Lower lobe of right lung (tissue), 2 donors: Measurements from ENCODE around the gene AOAH. TPM values are rescaled to one million over a fixed set of nuclear protein-coding genes. Genes with fewer than 3 reads are reported as not detected.

ENCODE experiments used
- ATAC-seq, 2 donors: fragments of 200-7000 bp; cut with Tn5 transposase; one replicate each; pipeline ENCODE4 v1.9.1; 2020 to 2022; ENCODE audit warnings: mild to moderate bottlenecking in 2 of 2, moderate library complexity in 2 of 2
- DNase-seq: peaks from one replicate; pipeline ENCODE4 v3.0.0-alpha.2; 2020
- H3K27ac ChIP-seq: fragments of 200-600 bp; one replicate; pipeline ENCODE4 v1.8.0; 2022
- H3K27me3 ChIP-seq: fragments of 200-600 bp; one replicate; pipeline ENCODE4 v1.8.0; 2022; ENCODE audit warnings: low read depth
- H3K36me3 ChIP-seq: fragments of 200-600 bp; one replicate; pipeline ENCODE4 v1.8.0; 2022; ENCODE audit warnings: mild to moderate bottlenecking
- H3K4me1 ChIP-seq: fragments of 200-600 bp; one replicate; pipeline ENCODE4 v1.8.0; 2022
- H3K4me3 ChIP-seq: fragments of 200-600 bp; one replicate; pipeline ENCODE4 v1.8.0; 2022; ENCODE audit warnings: mild to moderate bottlenecking
- H3K9me3 ChIP-seq: fragments of 200-600 bp; one replicate; pipeline ENCODE4 v1.8.0; 2022
- CTCF ChIP-seq: fragments of 200-600 bp; IDR thresholded peaks from one replicate; pipeline ENCODE4 v1.8.0; 2022; ENCODE audit warnings: antibody characterized with exemption, mild to moderate bottlenecking
- intact Hi-C: fragments of 100-400 bp; cut with DNase I; formaldehyde crosslinking; loops from one replicate; pipeline ENCODE4 v1.11.0; 2022
- total RNA-seq: library from RNA; stranded (reverse); fragmentation: NEBNext Ultra II Directional; extraction: Animal tissue kit (Norgen Biotek cat#: 25700); gene quantifications from one replicate; pipeline ENCODE4 v1.2.1, GENCODE V29; 2021
- donor health status: DM: no; HTN: yes; CAD: no; lungs with severe emphysema.

Gene AOAH
- total RNA-seq, 1 donor from 2014 or later, result 29.2 TPM

GRCh38 chr7:36638140-36638539, 86.2 kb downstream of the AOAH start:
- DNase-seq (no peak), ATAC-seq (no peak)
- Histone ChIP-seq H3K4me3 (no peak overlapping the region), H3K4me1 (no peaks in the 10 kb centered on the region), H3K9me3 (no peaks in the 10 kb centered on the region), H3K27ac (no peak overlapping the region), H3K36me3 (no peaks in the 10 kb centered on the region), H3K27me3 (no peaks in the 10 kb centered on the region)
- TF ChIP-seq CTCF, result no peak
- intact Hi-C loops, result no loop called here

DNA sequence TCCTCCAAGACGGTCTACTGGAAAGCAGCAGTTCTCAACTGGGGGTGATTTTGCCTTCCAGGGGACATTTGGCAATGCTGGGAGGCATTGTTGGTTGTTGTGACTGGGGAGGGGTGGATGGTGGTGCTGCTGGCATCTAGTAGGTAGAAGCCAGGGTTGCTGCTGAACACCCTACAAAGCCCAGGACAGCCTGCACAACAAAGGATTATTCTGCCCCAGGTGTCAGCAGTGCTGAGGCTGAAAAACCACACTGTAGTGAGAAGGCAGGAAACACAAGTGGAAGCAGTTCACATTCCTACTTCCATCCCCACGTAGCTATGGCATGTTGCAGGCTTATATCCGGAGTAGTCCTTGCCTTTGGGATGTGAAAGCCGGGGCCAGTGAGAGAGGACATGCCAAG, 86.9 kb downstream of the AOAH start:
- intact Hi-C loops, result no loop called here
- ATAC-seq (no peak), DNase-seq (no peak)
- H3K27me3 ChIP-seq, result no peaks in the 10 kb centered on the region
- no peaks in the 10 kb centered on the region for H3K4me1 ChIP-seq
- no peaks in the 10 kb centered on the region for H3K9me3 ChIP-seq
- no peak overlapping the region for H3K27ac ChIP-seq
- H3K4me3 ChIP-seq, result no peak overlapping the region
- H3K36me3 ChIP-seq, result no peaks in the 10 kb centered on the region
- TF ChIP-seq CTCF, result no peak

DNA sequence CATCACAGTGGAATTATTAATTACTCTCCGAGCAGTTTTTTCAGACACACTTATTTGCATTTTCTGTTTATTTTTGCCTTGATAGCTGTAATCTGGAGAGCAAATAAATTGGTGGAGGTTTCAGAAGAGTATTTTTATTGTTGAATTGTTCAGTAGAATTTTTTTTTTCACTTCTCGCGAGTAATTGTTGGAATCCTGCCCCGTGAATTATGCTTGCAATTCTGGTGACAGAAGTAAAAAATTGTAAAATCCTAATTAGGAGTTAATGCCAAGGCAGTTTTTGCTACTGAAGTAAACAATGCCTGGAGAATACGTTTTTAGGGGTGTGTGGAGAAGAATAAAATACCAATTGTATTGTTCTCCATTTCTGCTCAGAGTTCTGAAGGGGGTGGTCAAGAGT, 88.2 kb downstream of the AOAH start:
- Histone ChIP-seq H3K27me3 (no peaks in the 10 kb centered on the region), H3K27ac (no peak overlapping the region), H3K36me3 (no peaks in the 10 kb centered on the region), H3K9me3 (no peaks in the 10 kb centered on the region), H3K4me1 (no peaks in the 10 kb centered on the region), H3K4me3 (no peak overlapping the region)
- TF ChIP-seq CTCF, result no peak
- DNase-seq (no peak), ATAC-seq (no peak)
- intact Hi-C loops, result no loop called here

DNA sequence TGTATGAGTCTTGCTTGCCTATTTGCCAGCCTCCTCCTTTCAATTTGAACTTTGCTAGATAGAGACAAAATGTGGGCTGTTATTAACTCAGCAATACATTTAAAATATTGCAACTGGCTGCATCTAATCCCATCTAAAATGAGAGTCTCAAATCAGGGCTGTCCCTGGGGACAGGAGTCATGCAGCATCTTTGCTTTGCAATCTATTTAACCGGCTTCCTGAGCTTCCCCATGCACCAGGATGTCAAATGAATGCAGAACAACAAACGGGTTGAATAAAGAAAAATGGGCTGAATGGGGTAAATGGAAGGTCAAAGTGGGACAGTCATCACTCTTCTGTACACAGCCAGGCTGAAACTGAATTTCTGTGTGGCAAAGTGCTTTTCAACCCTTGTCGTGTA, 89.2 kb downstream of the AOAH start:
- no peak for TF ChIP-seq CTCF
- intact Hi-C loops, result no loop called here
- Histone ChIP-seq H3K4me3 (no peak overlapping the region), H3K9me3 (no peaks in the 10 kb centered on the region), H3K4me1 (no peaks in the 10 kb centered on the region), H3K27me3 (no peaks in the 10 kb centered on the region), H3K36me3 (no peaks in the 10 kb centered on the region), H3K27ac (no peak overlapping the region)
- DNase-seq (no peak), ATAC-seq (no peak)

DNA sequence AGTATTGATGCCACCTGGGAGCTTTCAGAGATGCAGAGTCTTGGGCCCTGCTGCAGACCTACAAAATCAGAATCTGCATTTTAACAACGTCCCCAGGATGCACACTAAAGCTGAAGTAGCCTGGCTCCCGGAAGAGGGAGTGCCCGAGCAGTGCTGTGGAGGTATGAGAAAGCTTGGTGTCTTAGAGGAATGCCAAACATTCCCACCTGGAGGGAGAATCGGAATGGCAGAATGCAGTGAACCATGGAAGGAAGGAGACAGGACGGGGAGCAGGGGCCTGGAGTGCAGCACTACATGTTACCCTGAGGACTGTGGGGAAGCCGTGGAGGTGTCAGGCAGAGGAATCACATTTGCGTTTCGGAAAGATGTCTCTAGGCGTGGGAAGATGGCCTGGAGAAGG, 90.9 kb downstream of the AOAH start:
- H3K4me3 ChIP-seq, result no peak overlapping the region
- intact Hi-C loops, result no loop called here
- no peaks in the 10 kb centered on the region for H3K9me3 ChIP-seq
- no peak for TF ChIP-seq CTCF
- H3K36me3 ChIP-seq, result no peaks in the 10 kb centered on the region
- no peaks in the 10 kb centered on the region for H3K4me1 ChIP-seq
- no peak overlapping the region for H3K27ac ChIP-seq
- DNase-seq (no peak), ATAC-seq (no peak)
- no peaks in the 10 kb centered on the region for H3K27me3 ChIP-seq

GRCh38 chr7:36630112-36630650, 94.1 kb downstream of the AOAH start:
- Histone ChIP-seq H3K36me3 (no peaks in the 10 kb centered on the region), H3K4me3 (no peak overlapping the region), H3K4me1 (no peaks in the 10 kb centered on the region), H3K27me3 (no peaks in the 10 kb centered on the region), H3K27ac (no peak overlapping the region), H3K9me3 (no peaks in the 10 kb centered on the region)
- no peak for TF ChIP-seq CTCF
- no peak for DNase-seq
- intact Hi-C loops, result no loop called here
- no peak for ATAC-seq
